CD4-positive, alpha-beta T cell (primary cell): ENCODE measurements around the gene PPP2R5C. TPM values are rescaled to one million over a fixed set of nuclear protein-coding genes. Genes with fewer than 3 reads are reported as not detected.

Source experiments
- ATAC-seq: fragments of 200-7000 bp; cut with Tn5 transposase; one replicate; pipeline ENCODE4 v1.10.0; 2022; ENCODE audit warnings: mild to moderate bottlenecking; ENCODE audit not compliant: poor library complexity
- CTCF ChIA-PET: fragments of 350-600 bp; sonication (Branson Sonifier 250); formaldehyde crosslinking; loops from one replicate; lab custom pipeline; 2021; ENCODE audit warnings: antibody characterized with exemption, inconsistent platforms; lab: Charles Lee
- POLR2A ChIA-PET: fragments of 350-600 bp; sonication (Branson Sonifier 250); formaldehyde crosslinking; loops from one replicate; lab custom pipeline; 2021; ENCODE audit warnings: antibody characterized with exemption, inconsistent platforms; lab: Charles Lee
- DNase-seq, 14 experiments: peaks; one replicate each; pipeline ENCODE4 v3.0.0-alpha.2; 2013 to 2020; ENCODE audit warnings: mixed read lengths in 2 of 14
- H3K27ac ChIP-seq, 2 donors: one replicate each; pipeline versions ENCODE4 v1.5.1 to v1.7.0; 2013; ENCODE audit warnings: low read length in 2 of 2, low read depth in 1 of 2, mild to moderate bottlenecking in 1 of 2
- H3K27me3 ChIP-seq, 2 experiments: 1 replicate in 1 of 2; 2 replicates in 1 of 2; pipeline versions ENCODE4 v1.6.1 to v1.7.0; 2013; ENCODE audit warnings: low read length in 2 of 2, control low read depth in 1 of 2, mild to moderate bottlenecking in 1 of 2, moderate library complexity in 1 of 2; ENCODE audit not compliant: insufficient read depth in 2 of 2, control insufficient read depth in 1 of 2
- H3K36me3 ChIP-seq: one replicate; pipeline ENCODE4 v1.6.1; 2013; ENCODE audit warnings: low read length, control low read depth; ENCODE audit not compliant: insufficient read depth
- H3K4me1 ChIP-seq: one replicate; pipeline ENCODE4 v1.6.1; 2013; ENCODE audit warnings: low read length, control low read depth; ENCODE audit not compliant: insufficient read depth
- H3K4me3 ChIP-seq: one replicate; pipeline ENCODE4 v1.5.1; 2013; ENCODE audit warnings: mild to moderate bottlenecking, low read length, moderate library complexity
- H3K9me3 ChIP-seq, 2 experiments: 1 replicate in 1 of 2; 2 replicates in 1 of 2; pipeline versions ENCODE4 v1.6.1 to v1.7.0; 2013; ENCODE audit warnings: low read length in 2 of 2, mild to moderate bottlenecking in 2 of 2, control low read depth in 1 of 2, moderate library complexity in 1 of 2; ENCODE audit not compliant: control insufficient read depth in 1 of 2, insufficient read depth in 1 of 2
- H3K27ac Mint-ChIP-seq: one replicate; pipeline ENCODE4 v1.8.0; 2020; ENCODE audit warnings: mixed read lengths
- H3K27me3 Mint-ChIP-seq: one replicate; pipeline ENCODE4 v1.8.0; 2021; ENCODE audit warnings: mixed read lengths
- H3K36me3 Mint-ChIP-seq: one replicate; pipeline ENCODE4 v1.8.0; 2021; ENCODE audit warnings: low read depth, mixed read lengths
- H3K4me1 Mint-ChIP-seq: one replicate; pipeline ENCODE4 v1.8.0; 2021; ENCODE audit warnings: low read depth, mixed read lengths
- H3K4me3 Mint-ChIP-seq: one replicate; pipeline ENCODE4 v1.8.0; 2020; ENCODE audit warnings: mild to moderate bottlenecking, mixed read lengths
- H3K9me3 Mint-ChIP-seq: one replicate; pipeline ENCODE4 v1.8.0; 2020; ENCODE audit warnings: mixed read lengths
- intact Hi-C, 2 experiments: fragments of 100-400 bp; cut with DNase I in 1 of 2; cut with micrococcal nuclease in 1 of 2; formaldehyde crosslinking; loops; one replicate each; pipeline versions ENCODE4 v1.15.1 to v1.9.0; 2023 to 2025; cut with DNase I, micrococcal nuclease
- total RNA-seq, 174 experiments: library from RNA in 2 of 174; stranded (reverse) in 2 of 174; gene quantifications; one replicate each; pipeline ENCODE4 v1.2.3 and lab custom pipeline; 2021 to 2026
- TF ChIP-seq, protein P1 (sequence below): fragments of 200-600 bp; IDR thresholded peaks from one replicate; pipeline ENCODE4 v1.8.0; 2022; ENCODE audit warnings: antibody characterized with exemption, mild to moderate bottlenecking

The PPP2R5C gene
- total RNA-seq, 2 experiments from 2014 or later: 463 to 487 TPM

DNA sequence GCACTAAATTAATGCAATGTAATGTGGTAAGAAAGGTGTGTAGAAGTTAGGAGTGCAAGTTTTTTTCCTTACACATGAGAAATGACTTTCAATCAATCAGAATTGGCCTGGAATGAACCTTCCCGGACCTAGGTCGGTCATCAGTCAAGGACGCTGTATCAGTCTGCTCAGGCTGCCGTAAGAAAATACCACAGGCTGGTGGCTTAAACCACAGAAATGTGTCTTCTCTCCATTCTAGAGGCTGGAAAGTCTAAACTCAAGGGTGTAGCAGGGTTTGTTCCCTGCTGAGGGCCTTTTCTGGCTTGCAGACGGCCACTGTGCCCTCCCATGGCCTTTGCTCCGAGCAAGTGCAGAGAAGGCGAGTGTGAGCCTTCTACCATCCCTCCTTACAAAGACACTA lies 116.3 kb downstream of the PPP2R5C start:
- Mint-ChIP-seq H3K4me3 (peak overlapping the region; percentile 42), H3K27ac (peak overlapping the region; percentile 79), H3K36me3 (peaks cover 67% of the 10 kb centered on the region), H3K4me1 (peaks cover 66% of the 10 kb centered on the region), H3K27me3 (no peaks in the 10 kb centered on the region), H3K9me3 (no peaks in the 10 kb centered on the region)
- ChIA-PET CTCF (interaction anchor here (1.3 kb wide), 1 partner anchor 107 kb away, joined by 5 read pairs; no protein-coding TSS in a partner anchor), POLR2A (interaction anchor here (1.1 kb wide), 1 partner anchor 172 kb away, joined by 3 read pairs; no protein-coding TSS in a partner anchor)
- Histone ChIP-seq H3K4me3 (no peak overlapping the region), H3K36me3 (peaks cover 55% of the 10 kb centered on the region), H3K27me3 (no peaks in the 10 kb centered on the region), H3K4me1 (peaks cover 58% of the 10 kb centered on the region), H3K27ac (peak overlapping the region; percentile 4 to 37), H3K9me3 (no peaks in the 10 kb centered on the region)
- ATAC-seq (no peak), DNase-seq (no peak)
- intact Hi-C loops: loop anchor here in 1 of 2 experiments (5.0 kb wide), 1 partner anchor 35 kb away; no protein-coding TSS in a partner anchor
- TF ChIP-seq, protein P1, sequence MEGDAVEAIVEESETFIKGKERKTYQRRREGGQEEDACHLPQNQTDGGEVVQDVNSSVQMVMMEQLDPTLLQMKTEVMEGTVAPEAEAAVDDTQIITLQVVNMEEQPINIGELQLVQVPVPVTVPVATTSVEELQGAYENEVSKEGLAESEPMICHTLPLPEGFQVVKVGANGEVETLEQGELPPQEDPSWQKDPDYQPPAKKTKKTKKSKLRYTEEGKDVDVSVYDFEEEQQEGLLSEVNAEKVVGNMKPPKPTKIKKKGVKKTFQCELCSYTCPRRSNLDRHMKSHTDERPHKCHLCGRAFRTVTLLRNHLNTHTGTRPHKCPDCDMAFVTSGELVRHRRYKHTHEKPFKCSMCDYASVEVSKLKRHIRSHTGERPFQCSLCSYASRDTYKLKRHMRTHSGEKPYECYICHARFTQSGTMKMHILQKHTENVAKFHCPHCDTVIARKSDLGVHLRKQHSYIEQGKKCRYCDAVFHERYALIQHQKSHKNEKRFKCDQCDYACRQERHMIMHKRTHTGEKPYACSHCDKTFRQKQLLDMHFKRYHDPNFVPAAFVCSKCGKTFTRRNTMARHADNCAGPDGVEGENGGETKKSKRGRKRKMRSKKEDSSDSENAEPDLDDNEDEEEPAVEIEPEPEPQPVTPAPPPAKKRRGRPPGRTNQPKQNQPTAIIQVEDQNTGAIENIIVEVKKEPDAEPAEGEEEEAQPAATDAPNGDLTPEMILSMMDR: no peak

DNA sequence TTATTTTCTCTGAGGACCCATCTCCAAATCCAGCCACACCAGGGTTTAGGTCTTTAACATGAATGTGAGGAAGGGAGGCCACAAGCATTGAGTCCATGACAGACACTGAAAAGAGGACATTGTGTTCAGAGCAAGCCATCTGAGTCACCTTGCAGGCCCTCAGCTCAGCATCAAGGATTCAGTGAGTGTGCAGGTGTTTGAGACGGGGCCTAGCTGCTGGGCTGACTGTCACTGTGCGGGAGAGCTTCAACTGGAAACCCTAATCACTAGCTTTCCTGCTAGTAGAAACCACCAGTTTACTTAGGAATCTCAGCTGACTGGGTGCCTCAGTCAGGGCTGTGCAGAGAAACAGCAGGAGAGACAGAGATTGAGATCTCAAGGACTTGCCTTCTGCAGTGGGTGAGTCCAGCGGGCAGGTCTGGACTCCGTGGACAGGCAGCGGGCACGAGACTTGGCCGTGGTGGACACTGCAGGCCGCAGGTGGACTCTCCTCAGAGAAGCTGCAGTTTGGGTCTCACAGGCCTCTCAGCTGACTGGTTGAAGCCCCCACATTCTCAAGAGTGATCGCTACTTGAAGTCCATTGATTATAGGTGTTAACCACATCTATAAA lies 116.8 kb downstream of the PPP2R5C start:
- peak overlapping the region; percentile 79 for H3K27ac Mint-ChIP-seq
- Histone ChIP-seq H3K4me1 (peaks cover 59% of the 10 kb centered on the region), H3K27me3 (no peaks in the 10 kb centered on the region), H3K4me3 (no peak overlapping the region), H3K9me3 (no peaks in the 10 kb centered on the region), H3K27ac (peak overlapping the region; percentile 13 to 15), H3K36me3 (peaks cover 60% of the 10 kb centered on the region)
- ChIA-PET CTCF (interaction anchor here (0.9 to 1.3 kb wide), 2 partner anchors 35 to 107 kb away, joined by 3 to 5 read pairs; no protein-coding TSS in a partner anchor), POLR2A (interaction anchor here (1.1 kb wide), 1 partner anchor 172 kb away, joined by 3 read pairs; no protein-coding TSS in a partner anchor)
- intact Hi-C loops: loop anchor here in 1 of 2 experiments (5.0 kb wide), 1 partner anchor 36 kb away; no protein-coding TSS in a partner anchor
- TF ChIP-seq, protein P1: no peak
- DNase-seq (no peak), ATAC-seq (no peak)
- H3K4me1 Mint-ChIP-seq: peaks cover 60% of the 10 kb centered on the region
- H3K9me3 Mint-ChIP-seq: no peaks in the 10 kb centered on the region
- H3K27me3 Mint-ChIP-seq: no peaks in the 10 kb centered on the region
- peak overlapping the region; percentile 42 for H3K4me3 Mint-ChIP-seq
- H3K36me3 Mint-ChIP-seq: peaks cover 67% of the 10 kb centered on the region

DNA sequence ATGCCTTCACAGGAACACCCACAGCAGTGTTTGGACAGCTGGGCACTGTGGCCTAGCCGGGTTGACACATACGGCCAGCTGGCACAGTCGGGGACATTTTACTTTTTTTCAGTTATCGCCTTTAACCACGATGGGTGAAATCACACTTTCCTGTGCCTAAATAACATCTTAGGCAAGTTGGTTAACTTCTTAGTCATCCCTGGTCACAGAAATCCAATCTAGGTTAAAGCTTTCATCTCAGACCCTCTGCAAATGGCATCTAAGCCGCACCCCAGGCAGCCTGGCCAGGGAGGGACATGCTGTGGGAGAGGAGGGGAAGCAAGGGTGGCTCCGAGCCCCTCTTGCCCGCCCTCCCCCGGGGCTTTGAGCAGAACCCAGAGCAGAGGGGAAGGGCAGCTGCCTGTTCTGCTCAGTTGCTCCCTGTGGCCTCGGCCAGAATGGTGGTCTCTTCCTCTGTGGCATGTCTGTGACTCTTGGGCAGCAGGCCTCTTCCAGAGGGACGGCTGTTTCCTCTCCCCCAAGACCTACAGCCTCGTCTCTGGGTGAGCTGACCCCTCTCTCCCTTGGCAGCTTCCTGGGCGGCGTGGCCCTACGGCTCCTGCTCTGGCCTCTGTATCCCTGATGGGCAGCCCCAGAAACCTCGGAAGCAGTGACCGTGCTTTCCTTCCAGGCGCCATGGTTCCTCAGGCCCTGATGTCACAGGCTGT lies 117.5 kb downstream of the PPP2R5C start:
- no peaks in the 10 kb centered on the region for H3K27me3 ChIP-seq
- CTCF ChIA-PET: interaction anchor here (0.9 to 1.3 kb wide), 2 partner anchors 35 to 108 kb away, joined by 3 to 5 read pairs; no protein-coding TSS in a partner anchor
- ATAC-seq: no peak

More for the DNA sequence above, 117.5 kb downstream of the PPP2R5C start:
- Mint-ChIP-seq H3K36me3 (peaks cover 69% of the 10 kb centered on the region), H3K9me3 (no peaks in the 10 kb centered on the region), H3K4me3 (no peak overlapping the region), H3K27ac (peak overlapping the region; percentile 79), H3K4me1 (peaks cover 54% of the 10 kb centered on the region), H3K27me3 (no peaks in the 10 kb centered on the region)
- DNase-seq: peak in 3 of 14 experiments; percentile 19 to 39 (median 28)
- Histone ChIP-seq H3K4me1 (peaks cover 54% of the 10 kb centered on the region), H3K27ac (peak overlapping the region; percentile 15 to 19), H3K4me3 (no peak overlapping the region), H3K36me3 (peaks cover 67% of the 10 kb centered on the region), H3K9me3 (no peaks in the 10 kb centered on the region)
- TF ChIP-seq, protein P1: no peak
- intact Hi-C loops: loop anchor here in 1 of 2 experiments (5.0 kb wide), 1 partner anchor 37 kb away; no protein-coding TSS in a partner anchor
- POLR2A ChIA-PET: no interaction called here
